ENCODE measurements around the gene GRIPAP1.

GRIPAP1 gene

GRCh38 chrX:48923771-48924170 lies 78.3 kb downstream of the GRIPAP1 start:
- DNase-seq (ENCODE audit: low read depth in 2 of 2): no peak
